ENCODE data around the gene CEPT1.

DNA sequence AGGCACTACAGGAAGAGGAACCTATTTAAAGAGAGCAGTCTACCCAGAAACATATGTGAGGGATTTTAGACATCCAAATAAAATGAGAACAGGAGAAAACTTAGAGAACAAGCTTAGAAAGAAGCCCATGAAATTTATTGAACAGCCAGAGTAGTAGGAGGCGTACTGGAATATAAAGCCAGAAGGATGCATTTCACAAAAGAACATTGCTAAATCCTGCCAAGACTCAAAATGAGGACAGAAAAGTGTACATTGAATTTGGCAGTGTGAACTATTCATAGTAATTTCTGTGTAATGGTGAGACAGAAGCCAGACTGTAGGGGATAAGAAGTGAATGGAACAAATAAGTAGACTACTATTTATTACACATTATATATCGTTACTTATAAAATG, 22.5 kb downstream of the CEPT1 start:
- TF ChIP-seq, protein P1, sequence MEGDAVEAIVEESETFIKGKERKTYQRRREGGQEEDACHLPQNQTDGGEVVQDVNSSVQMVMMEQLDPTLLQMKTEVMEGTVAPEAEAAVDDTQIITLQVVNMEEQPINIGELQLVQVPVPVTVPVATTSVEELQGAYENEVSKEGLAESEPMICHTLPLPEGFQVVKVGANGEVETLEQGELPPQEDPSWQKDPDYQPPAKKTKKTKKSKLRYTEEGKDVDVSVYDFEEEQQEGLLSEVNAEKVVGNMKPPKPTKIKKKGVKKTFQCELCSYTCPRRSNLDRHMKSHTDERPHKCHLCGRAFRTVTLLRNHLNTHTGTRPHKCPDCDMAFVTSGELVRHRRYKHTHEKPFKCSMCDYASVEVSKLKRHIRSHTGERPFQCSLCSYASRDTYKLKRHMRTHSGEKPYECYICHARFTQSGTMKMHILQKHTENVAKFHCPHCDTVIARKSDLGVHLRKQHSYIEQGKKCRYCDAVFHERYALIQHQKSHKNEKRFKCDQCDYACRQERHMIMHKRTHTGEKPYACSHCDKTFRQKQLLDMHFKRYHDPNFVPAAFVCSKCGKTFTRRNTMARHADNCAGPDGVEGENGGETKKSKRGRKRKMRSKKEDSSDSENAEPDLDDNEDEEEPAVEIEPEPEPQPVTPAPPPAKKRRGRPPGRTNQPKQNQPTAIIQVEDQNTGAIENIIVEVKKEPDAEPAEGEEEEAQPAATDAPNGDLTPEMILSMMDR (IDR thresholded peaks at IDR 0.05) = no peak
- TF ChIP-seq POLR2AphosphoS5 (IDR thresholded peaks at IDR 0.05) = no peak
- no peak for TF ChIP-seq EP300 (IDR thresholded peaks at IDR 0.05)

Measured in gastroesophageal sphincter (tissue), 3 donors.